ENCODE results near the gene PPP3CA.

GRCh38 chr4:101370663-101371210 is 23.4 kb upstream of the PPP3CA start:
- no peak for TF ChIP-seq POLR2AphosphoS5 (IDR thresholded peaks at IDR 0.05; ENCODE audit: low read depth, low read length)
- TF ChIP-seq, protein P1, sequence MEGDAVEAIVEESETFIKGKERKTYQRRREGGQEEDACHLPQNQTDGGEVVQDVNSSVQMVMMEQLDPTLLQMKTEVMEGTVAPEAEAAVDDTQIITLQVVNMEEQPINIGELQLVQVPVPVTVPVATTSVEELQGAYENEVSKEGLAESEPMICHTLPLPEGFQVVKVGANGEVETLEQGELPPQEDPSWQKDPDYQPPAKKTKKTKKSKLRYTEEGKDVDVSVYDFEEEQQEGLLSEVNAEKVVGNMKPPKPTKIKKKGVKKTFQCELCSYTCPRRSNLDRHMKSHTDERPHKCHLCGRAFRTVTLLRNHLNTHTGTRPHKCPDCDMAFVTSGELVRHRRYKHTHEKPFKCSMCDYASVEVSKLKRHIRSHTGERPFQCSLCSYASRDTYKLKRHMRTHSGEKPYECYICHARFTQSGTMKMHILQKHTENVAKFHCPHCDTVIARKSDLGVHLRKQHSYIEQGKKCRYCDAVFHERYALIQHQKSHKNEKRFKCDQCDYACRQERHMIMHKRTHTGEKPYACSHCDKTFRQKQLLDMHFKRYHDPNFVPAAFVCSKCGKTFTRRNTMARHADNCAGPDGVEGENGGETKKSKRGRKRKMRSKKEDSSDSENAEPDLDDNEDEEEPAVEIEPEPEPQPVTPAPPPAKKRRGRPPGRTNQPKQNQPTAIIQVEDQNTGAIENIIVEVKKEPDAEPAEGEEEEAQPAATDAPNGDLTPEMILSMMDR (IDR thresholded peaks at IDR 0.05): no peak
- TF ChIP-seq TCF7L2 (IDR thresholded peaks at IDR 0.05; ENCODE audit: low read depth, low read length): no peak
